Loucy (cell line): Measurements from ENCODE around the gene ZBTB48.
"Not testable (repeated sequence)": the region's sequence is repeated elsewhere in the genome, so short reads cannot be mapped to it uniquely, and the experiment has no call there.

Experiments
- H2AFZ ChIP-seq: fragments of 200-600 bp; sonication (generic); 2 replicates; pipeline ENCODE4 v1.6.0; 2016; ENCODE audit warnings: antibody characterized with exemption, mild to moderate bottlenecking, low read length, moderate library complexity
- H3F3A ChIP-seq: fragments of 200-600 bp; 2 replicates; pipeline ENCODE4 v1.6.0; 2016; ENCODE audit warnings: antibody characterized with exemption, low read depth, mild to moderate bottlenecking
- H3K27me3 ChIP-seq: fragments of 200-600 bp; sonication (generic); 2 replicates; pipeline ENCODE4 v1.6.1; 2014; ENCODE audit warnings: low read length, mild to moderate bottlenecking; ENCODE audit not compliant: insufficient read depth, poor library complexity, severe bottlenecking
- H3K36me3 ChIP-seq: fragments of 200-600 bp; sonication (generic); 2 replicates; pipeline ENCODE4 v1.6.1; 2016; ENCODE audit warnings: low read length; ENCODE audit not compliant: insufficient read depth
- H3K4me1 ChIP-seq: fragments of 200-600 bp; sonication (generic); 2 replicates; pipeline ENCODE4 v1.5.1; 2014; ENCODE audit warnings: low read length, mild to moderate bottlenecking; ENCODE audit not compliant: insufficient read depth, poor library complexity, severe bottlenecking
- H3K4me2 ChIP-seq: fragments of 200-600 bp; sonication (generic); 2 replicates; pipeline ENCODE4 v1.6.0; 2014; ENCODE audit warnings: antibody characterized with exemption, low read length, low read depth, mild to moderate bottlenecking; ENCODE audit not compliant: poor library complexity, severe bottlenecking
- H3K4me3 ChIP-seq: fragments of 200-600 bp; sonication (generic); 2 replicates; pipeline ENCODE4 v1.5.1; 2014; ENCODE audit warnings: low read length, mild to moderate bottlenecking, mixed read lengths; ENCODE audit not compliant: poor library complexity, severe bottlenecking
- H3K79me2 ChIP-seq: fragments of 200-600 bp; sonication (generic); 2 replicates; pipeline ENCODE4 v1.6.1; 2014; ENCODE audit warnings: low read length; ENCODE audit not compliant: insufficient read depth
- H3K9ac ChIP-seq: fragments of 200-600 bp; sonication (generic); 2 replicates; pipeline ENCODE4 v1.6.0; 2014; ENCODE audit warnings: mild to moderate bottlenecking, low read depth, low read length, moderate library complexity; ENCODE audit not compliant: poor library complexity, severe bottlenecking
- H3K9me2 ChIP-seq: fragments of 200-600 bp; sonication (generic); replicated peaks from 2 replicates; pipeline ENCODE4 v1.6.1; 2016; ENCODE audit warnings: low read depth, low read length, mixed read lengths
- H3K9me3 ChIP-seq: fragments of 200-600 bp; sonication (generic); 2 replicates; pipeline ENCODE4 v1.6.1; 2014; ENCODE audit warnings: mild to moderate bottlenecking, antibody characterized with exemption, low read length, low read depth; ENCODE audit not compliant: insufficient read depth
- H4K20me1 ChIP-seq: fragments of 200-600 bp; sonication (generic); 2 replicates; pipeline ENCODE4 v1.6.0; 2014; ENCODE audit warnings: antibody characterized with exemption, low read length, mild to moderate bottlenecking; ENCODE audit not compliant: insufficient read depth, poor library complexity, severe bottlenecking
- CTCF ChIP-seq: fragments of 200-600 bp; sonication (generic); conservative IDR thresholded peaks from 2 replicates; pipeline ENCODE4 v1.5.1; 2014; ENCODE audit warnings: mild to moderate bottlenecking, antibody characterized with exemption, low read length
- EZH2phosphoT487 ChIP-seq: fragments of 200-600 bp; IDR thresholded peaks from 2 replicates; pipeline ENCODE4 v1.6.1; 2018; ENCODE audit warnings: antibody characterized with exemption, mild to moderate bottlenecking, moderate library complexity, borderline replicate concordance

ZBTB48 gene

GRCh38 chr1:6554907-6555778, 24.7 kb upstream of the ZBTB48 start, which contains the start of gene TAS1R1:
TAS1R1 (plus strand) TSS chr1:6555307; CDS start chr1:6555374, 67 bp downstream.
- peaks cover 12% of the 10 kb centered on the region for H4K20me1 ChIP-seq
- H3F3A ChIP-seq: no peaks in the 10 kb centered on the region
- TF ChIP-seq CTCF: no peak
- TF ChIP-seq EZH2phosphoT487: no peak
- H3K4me2 ChIP-seq: peak within 1 kb of the TSS; percentile 88
- H3K4me1 ChIP-seq: peaks cover 15% of the 10 kb centered on the region
- peaks cover 5% of the 10 kb centered on the region for H3K27me3 ChIP-seq
- peaks cover 3% of the 10 kb centered on the region; the same call in 1 of the 2 replicates for H3K36me3 ChIP-seq
- peak within 1 kb of the TSS; percentile 100 for H3K4me3 ChIP-seq
- peak within 1 kb of the TSS; percentile 90 for H2AFZ ChIP-seq
- H3K9ac ChIP-seq: peak within 1 kb of the TSS; percentile 95
- H3K9me3 ChIP-seq: no peaks in the 10 kb centered on the region
- H3K79me2 ChIP-seq: peaks cover 34% of the 10 kb centered on the region
- H3K9me2 ChIP-seq: no peaks in the 10 kb centered on the region

DNA sequence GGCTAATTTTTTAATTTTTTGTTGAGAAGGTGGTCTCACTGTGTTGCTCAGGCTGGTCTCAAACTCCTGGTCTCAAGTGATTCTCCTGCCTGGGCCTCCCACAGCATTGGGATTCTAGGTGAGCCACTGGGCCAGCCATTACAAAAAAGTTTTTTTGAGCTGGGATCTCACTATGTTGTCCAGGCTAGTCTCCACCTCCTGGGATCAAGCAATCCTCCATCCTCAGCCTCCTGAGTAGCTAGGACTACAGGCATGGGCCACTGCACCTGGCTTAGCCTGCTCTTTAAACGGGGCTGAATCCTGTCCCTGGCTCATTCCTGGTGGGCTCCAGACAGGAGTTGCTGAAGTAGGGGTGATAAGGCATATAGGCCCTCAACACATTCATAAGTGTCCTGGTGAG, 22.2 kb upstream of the ZBTB48 start:
- Histone ChIP-seq H3K9ac (no peak overlapping the region), H3K4me1 (peaks cover 15% of the 10 kb centered on the region), H3K36me3 (no peaks in the 10 kb centered on the region), H4K20me1 (peaks cover 12% of the 10 kb centered on the region), H3F3A (no peaks in the 10 kb centered on the region), H3K27me3 (peaks cover 5% of the 10 kb centered on the region), H3K4me3 (no peak overlapping the region), H3K9me2 (no peaks in the 10 kb centered on the region), H2AFZ (no peak overlapping the region), H3K9me3 (no peaks in the 10 kb centered on the region), H3K4me2 (no peak overlapping the region), H3K79me2 (peaks cover 17% of the 10 kb centered on the region)
- no peak for TF ChIP-seq CTCF
- no peak for TF ChIP-seq EZH2phosphoT487

GRCh38 chr1:6559161-6559560, 20.6 kb upstream of the ZBTB48 start:
- H3K9ac ChIP-seq, H3K4me1 ChIP-seq, H4K20me1 ChIP-seq, H3K36me3 ChIP-seq, H3K27me3 ChIP-seq, H3K4me3 ChIP-seq, H3K9me2 ChIP-seq, H3F3A ChIP-seq, H3K4me2 ChIP-seq, H2AFZ ChIP-seq, H3K79me2 ChIP-seq, H3K9me3 ChIP-seq: not testable (repeated sequence)
